Stomach (tissue), 4 donors: ENCODE measurements around the gene TK2.

ENCODE experiments used
- EP300 ChIP-seq: sonication (generic); formaldehyde crosslinking; IDR thresholded peaks from one replicate; pipeline ENCODE4 v1.6.1; 2017; ENCODE audit warnings: antibody characterized with exemption
- POLR2A ChIP-seq, 4 donors: fragments of 450-650 bp; IDR thresholded peaks; one replicate each; pipeline ENCODE4 v1.6.1; 2016; ENCODE audit warnings: antibody characterized with exemption in 4 of 4, control low read depth in 2 of 4, mild to moderate bottlenecking in 1 of 4, moderate library complexity in 1 of 4
- POLR2AphosphoS5 ChIP-seq, 3 donors: sonication (generic); formaldehyde crosslinking; IDR thresholded peaks; one replicate each; pipeline ENCODE4 v1.6.1; 2016; ENCODE audit warnings: antibody characterized with exemption in 3 of 3
- TF ChIP-seq, protein P1 (sequence below), 7 experiments: fragments of 450-650 bp in 4 of 7; fragments of 200-600 bp in 3 of 7; sonication (generic) in 3 of 7; IDR thresholded peaks; one replicate each; pipeline ENCODE4 v1.5.1; 2016 to 2019; ENCODE audit warnings: antibody characterized with exemption in 7 of 7, control low read depth in 2 of 7, mild to moderate bottlenecking in 1 of 7

DNA sequence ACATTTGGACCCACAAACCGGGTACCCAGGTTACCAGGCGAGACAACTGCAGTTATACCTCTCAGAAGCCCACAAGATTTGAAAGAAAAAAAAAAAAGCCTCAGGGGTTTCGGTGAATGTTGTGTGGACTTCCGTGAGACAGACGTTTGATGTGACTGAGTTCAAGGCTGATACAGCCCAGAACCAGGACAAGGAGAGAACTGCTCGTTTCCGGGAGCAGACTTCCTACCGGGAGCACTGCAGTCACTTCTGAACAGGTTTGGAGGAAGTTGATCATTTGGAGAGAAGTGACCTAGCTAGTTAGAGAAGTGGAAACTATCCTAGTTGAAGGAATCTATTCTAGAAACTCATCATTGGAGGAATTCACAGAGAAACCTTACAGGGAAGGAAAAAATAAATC lies 3.3 kb upstream of the TK2 start:
- TF ChIP-seq POLR2AphosphoS5 (IDR thresholded peaks at IDR 0.05) (peak in 1 of 3 donors; percentile 13), POLR2A (IDR thresholded peaks at IDR 0.05) (no peak), EP300 (no peak)
- TF ChIP-seq, protein P1, sequence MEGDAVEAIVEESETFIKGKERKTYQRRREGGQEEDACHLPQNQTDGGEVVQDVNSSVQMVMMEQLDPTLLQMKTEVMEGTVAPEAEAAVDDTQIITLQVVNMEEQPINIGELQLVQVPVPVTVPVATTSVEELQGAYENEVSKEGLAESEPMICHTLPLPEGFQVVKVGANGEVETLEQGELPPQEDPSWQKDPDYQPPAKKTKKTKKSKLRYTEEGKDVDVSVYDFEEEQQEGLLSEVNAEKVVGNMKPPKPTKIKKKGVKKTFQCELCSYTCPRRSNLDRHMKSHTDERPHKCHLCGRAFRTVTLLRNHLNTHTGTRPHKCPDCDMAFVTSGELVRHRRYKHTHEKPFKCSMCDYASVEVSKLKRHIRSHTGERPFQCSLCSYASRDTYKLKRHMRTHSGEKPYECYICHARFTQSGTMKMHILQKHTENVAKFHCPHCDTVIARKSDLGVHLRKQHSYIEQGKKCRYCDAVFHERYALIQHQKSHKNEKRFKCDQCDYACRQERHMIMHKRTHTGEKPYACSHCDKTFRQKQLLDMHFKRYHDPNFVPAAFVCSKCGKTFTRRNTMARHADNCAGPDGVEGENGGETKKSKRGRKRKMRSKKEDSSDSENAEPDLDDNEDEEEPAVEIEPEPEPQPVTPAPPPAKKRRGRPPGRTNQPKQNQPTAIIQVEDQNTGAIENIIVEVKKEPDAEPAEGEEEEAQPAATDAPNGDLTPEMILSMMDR (IDR thresholded peaks at IDR 0.05): no peak
